HEK293 (cell line): ENCODE data around the gene WDR53.

Source experiments
- EGR2 ChIP-seq: fragments of 450-650 bp; formaldehyde crosslinking; IDR thresholded peaks from 2 replicates; pipeline ENCODE4 v1.5.1; 2016; ENCODE audit warnings: low read depth, missing biosample characterization, missing genetic modification characterization
- RBAK ChIP-seq: fragments of 450-650 bp; formaldehyde crosslinking; IDR thresholded peaks from 2 replicates; pipeline ENCODE4 v1.5.1; 2016; ENCODE audit warnings: missing biosample characterization, missing genetic modification characterization
- ZBTB20 ChIP-seq: fragments of 450-650 bp; formaldehyde crosslinking; IDR thresholded peaks from 2 replicates; pipeline ENCODE4 v1.5.1; 2016; ENCODE audit warnings: missing biosample characterization, missing genetic modification characterization
- ZBTB44 ChIP-seq: fragments of 450-650 bp; IDR thresholded peaks from 2 replicates; pipeline ENCODE4 v1.5.1; 2018; ENCODE audit warnings: missing biosample characterization, mild to moderate bottlenecking, missing genetic modification characterization
- ZFP37 ChIP-seq: fragments of 450-650 bp; formaldehyde crosslinking; IDR thresholded peaks from 2 replicates; pipeline ENCODE4 v1.5.1; 2016; ENCODE audit warnings: missing biosample characterization, missing genetic modification characterization
- ZNF146 ChIP-seq: fragments of 450-650 bp; formaldehyde crosslinking; IDR thresholded peaks from 2 replicates; pipeline ENCODE4 v1.5.1; 2016; ENCODE audit warnings: missing biosample characterization, missing genetic modification characterization
- ZNF148 ChIP-seq: fragments of 450-650 bp; formaldehyde crosslinking; IDR thresholded peaks from 2 replicates; pipeline ENCODE4 v1.5.0; 2017; ENCODE audit warnings: missing biosample characterization, missing genetic modification characterization, borderline replicate concordance
- ZNF223 ChIP-seq: fragments of 450-650 bp; formaldehyde crosslinking; IDR thresholded peaks from 2 replicates; pipeline ENCODE4 v1.5.1; 2016; ENCODE audit warnings: missing biosample characterization, missing genetic modification characterization
- ZNF266 ChIP-seq: fragments of 450-650 bp; formaldehyde crosslinking; IDR thresholded peaks from 2 replicates; pipeline ENCODE4 v1.5.1; 2016; ENCODE audit warnings: missing biosample characterization, missing genetic modification characterization, low read depth
- ZNF311 ChIP-seq: fragments of 450-650 bp; formaldehyde crosslinking; IDR thresholded peaks from 2 replicates; pipeline ENCODE4 v1.5.1; 2017; ENCODE audit warnings: missing biosample characterization, missing genetic modification characterization, borderline replicate concordance
- ZNF423 ChIP-seq: fragments of 450-650 bp; formaldehyde crosslinking; IDR thresholded peaks from 2 replicates; pipeline ENCODE4 v1.5.1; 2016; ENCODE audit warnings: missing biosample characterization, missing genetic modification characterization
- ZNF48 ChIP-seq: fragments of 450-650 bp; formaldehyde crosslinking; IDR thresholded peaks from 2 replicates; pipeline ENCODE4 v1.5.1; 2016; ENCODE audit warnings: missing biosample characterization, missing genetic modification characterization
- ZNF488 ChIP-seq: fragments of 450-650 bp; formaldehyde crosslinking; IDR thresholded peaks from 2 replicates; pipeline ENCODE4 v1.5.1; 2016; ENCODE audit warnings: missing biosample characterization, missing genetic modification characterization
- ZNF776 ChIP-seq: fragments of 450-650 bp; formaldehyde crosslinking; IDR thresholded peaks from 2 replicates; pipeline ENCODE4 v1.5.0; 2017; ENCODE audit warnings: missing biosample characterization, missing genetic modification characterization, borderline replicate concordance
- ZSCAN30 ChIP-seq: fragments of 450-650 bp; IDR thresholded peaks from 2 replicates; pipeline ENCODE4 v1.5.1; 2018; ENCODE audit warnings: missing biosample characterization, mild to moderate bottlenecking, missing genetic modification characterization, moderate library complexity
- TF ChIP-seq, protein P1 (sequence below): fragments of 450-650 bp; formaldehyde crosslinking; IDR thresholded peaks from 2 replicates; pipeline ENCODE4 v1.5.1; 2017; ENCODE audit warnings: missing biosample characterization, missing genetic modification characterization
- TF ChIP-seq, protein P2 (sequence below): fragments of 450-650 bp; formaldehyde crosslinking; IDR thresholded peaks from 2 replicates; pipeline ENCODE4 v1.5.1; 2016; ENCODE audit warnings: missing biosample characterization, missing genetic modification characterization, low read depth
- TF ChIP-seq, protein P3 (sequence below): fragments of 450-650 bp; formaldehyde crosslinking; conservative IDR thresholded peaks from 2 replicates; pipeline ENCODE4 v1.5.1; 2016; ENCODE audit warnings: low read depth, missing biosample characterization, missing genetic modification characterization
- TF ChIP-seq, protein P4 (sequence below): fragments of 450-650 bp; formaldehyde crosslinking; IDR thresholded peaks from 2 replicates; pipeline ENCODE4 v1.5.1; 2016; ENCODE audit warnings: missing biosample characterization, missing genetic modification characterization

The WDR53 gene

DNA sequence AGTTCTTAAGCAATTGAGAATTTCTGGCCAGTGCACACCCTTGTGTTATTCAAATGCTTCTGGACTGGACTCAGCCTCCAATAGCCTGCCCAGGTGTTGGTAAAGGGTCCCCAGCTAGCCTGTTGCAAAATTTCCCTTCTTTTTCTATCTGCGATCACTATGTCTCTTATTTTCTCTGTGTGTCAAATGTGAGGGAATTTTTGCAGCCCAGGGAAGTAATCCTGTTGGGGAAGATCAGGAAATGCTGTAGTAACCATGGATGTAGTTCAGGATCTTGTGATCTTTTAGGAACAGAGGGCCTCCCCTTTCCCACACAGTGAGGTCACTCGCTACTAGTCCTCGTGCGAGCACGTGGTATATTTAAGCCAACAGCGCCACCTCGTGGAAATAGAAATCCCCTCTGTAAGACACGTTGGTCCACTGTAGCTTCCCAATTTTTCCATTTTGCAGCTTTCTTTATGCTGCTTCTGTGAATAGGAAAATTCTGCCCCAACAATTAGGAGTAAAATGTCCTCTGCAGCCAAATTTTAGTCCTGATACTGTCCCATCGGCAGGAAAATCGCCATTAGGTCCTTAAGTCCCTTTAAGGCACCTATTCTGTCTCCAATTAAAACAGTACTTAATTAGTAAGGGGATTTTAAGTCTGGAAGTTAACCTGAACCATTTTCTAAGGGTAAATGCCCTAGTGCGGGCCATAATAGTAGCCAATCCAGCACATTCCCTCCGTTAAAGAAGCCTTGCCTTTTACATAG is 49.2 kb downstream of the WDR53 start (continued):
- TF ChIP-seq ZNF488 (tag by site-specific recombination) (no peak), ZNF148 (no peak), ZNF423 (tag by site-specific recombination) (no peak), EGR2 (tag by site-specific recombination) (no peak), ZNF223 (tag by site-specific recombination) (no peak), ZNF266 (tag by site-specific recombination) (no peak), ZBTB20 (tag by site-specific recombination) (no peak), ZSCAN30 (tag by site-specific recombination) (no peak), ZNF311 (tag by site-specific recombination) (no peak), RBAK (no peak), ZNF146 (tag by site-specific recombination) (no peak), ZNF776 (tag by site-specific recombination) (no peak), ZBTB44 (no peak), ZFP37 (tag by site-specific recombination) (peak; percentile 44; the same call in 1 of the 2 replicates), ZNF48 (tag by site-specific recombination) (no peak)
- TF ChIP-seq, protein P1, sequence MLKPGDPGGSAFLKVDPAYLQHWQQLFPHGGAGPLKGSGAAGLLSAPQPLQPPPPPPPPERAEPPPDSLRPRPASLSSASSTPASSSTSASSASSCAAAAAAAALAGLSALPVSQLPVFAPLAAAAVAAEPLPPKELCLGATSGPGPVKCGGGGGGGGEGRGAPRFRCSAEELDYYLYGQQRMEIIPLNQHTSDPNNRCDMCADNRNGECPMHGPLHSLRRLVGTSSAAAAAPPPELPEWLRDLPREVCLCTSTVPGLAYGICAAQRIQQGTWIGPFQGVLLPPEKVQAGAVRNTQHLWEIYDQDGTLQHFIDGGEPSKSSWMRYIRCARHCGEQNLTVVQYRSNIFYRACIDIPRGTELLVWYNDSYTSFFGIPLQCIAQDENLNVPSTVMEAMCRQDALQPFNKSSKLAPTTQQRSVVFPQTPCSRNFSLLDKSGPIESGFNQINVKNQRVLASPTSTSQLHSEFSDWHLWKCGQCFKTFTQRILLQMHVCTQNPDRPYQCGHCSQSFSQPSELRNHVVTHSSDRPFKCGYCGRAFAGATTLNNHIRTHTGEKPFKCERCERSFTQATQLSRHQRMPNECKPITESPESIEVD (tag by site-specific recombination), result no peak
- TF ChIP-seq, protein P2, sequence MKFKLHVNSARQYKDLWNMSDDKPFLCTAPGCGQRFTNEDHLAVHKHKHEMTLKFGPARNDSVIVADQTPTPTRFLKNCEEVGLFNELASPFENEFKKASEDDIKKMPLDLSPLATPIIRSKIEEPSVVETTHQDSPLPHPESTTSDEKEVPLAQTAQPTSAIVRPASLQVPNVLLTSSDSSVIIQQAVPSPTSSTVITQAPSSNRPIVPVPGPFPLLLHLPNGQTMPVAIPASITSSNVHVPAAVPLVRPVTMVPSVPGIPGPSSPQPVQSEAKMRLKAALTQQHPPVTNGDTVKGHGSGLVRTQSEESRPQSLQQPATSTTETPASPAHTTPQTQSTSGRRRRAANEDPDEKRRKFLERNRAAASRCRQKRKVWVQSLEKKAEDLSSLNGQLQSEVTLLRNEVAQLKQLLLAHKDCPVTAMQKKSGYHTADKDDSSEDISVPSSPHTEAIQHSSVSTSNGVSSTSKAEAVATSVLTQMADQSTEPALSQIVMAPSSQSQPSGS (tag by site-specific recombination), result peak; percentile 62
- TF ChIP-seq, protein P3, sequence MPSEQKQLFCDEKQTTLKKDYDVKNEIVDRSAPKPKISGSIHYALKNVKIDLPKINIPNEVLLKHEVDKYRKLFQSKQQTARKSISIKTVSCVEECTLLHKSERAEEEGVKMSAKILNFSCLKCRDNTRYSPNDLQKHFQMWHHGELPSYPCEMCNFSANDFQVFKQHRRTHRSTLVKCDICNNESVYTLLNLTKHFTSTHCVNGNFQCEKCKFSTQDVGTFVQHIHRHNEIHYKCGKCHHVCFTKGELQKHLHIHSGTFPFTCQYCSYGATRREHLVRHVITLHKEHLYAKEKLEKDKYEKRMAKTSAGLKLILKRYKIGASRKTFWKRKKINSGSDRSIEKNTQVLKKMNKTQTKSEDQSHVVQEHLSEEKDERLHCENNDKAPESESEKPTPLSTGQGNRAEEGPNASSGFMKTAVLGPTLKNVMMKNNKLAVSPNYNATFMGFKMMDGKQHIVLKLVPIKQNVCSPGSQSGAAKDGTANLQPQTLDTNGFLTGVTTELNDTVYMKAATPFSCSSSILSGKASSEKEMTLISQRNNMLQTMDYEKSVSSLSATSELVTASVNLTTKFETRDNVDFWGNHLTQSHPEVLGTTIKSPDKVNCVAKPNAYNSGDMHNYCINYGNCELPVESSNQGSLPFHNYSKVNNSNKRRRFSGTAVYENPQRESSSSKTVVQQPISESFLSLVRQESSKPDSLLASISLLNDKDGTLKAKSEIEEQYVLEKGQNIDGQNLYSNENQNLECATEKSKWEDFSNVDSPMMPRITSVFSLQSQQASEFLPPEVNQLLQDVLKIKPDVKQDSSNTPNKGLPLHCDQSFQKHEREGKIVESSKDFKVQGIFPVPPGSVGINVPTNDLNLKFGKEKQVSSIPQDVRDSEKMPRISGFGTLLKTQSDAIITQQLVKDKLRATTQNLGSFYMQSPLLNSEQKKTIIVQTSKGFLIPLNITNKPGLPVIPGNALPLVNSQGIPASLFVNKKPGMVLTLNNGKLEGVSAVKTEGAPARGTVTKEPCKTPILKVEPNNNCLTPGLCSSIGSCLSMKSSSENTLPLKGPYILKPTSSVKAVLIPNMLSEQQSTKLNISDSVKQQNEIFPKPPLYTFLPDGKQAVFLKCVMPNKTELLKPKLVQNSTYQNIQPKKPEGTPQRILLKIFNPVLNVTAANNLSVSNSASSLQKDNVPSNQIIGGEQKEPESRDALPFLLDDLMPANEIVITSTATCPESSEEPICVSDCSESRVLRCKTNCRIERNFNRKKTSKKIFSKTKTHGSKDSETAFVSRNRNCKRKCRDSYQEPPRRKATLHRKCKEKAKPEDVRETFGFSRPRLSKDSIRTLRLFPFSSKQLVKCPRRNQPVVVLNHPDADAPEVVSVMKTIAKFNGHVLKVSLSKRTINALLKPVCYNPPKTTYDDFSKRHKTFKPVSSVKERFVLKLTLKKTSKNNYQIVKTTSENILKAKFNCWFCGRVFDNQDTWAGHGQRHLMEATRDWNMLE (tag by site-specific recombination), result no peak
- TF ChIP-seq, protein P4, sequence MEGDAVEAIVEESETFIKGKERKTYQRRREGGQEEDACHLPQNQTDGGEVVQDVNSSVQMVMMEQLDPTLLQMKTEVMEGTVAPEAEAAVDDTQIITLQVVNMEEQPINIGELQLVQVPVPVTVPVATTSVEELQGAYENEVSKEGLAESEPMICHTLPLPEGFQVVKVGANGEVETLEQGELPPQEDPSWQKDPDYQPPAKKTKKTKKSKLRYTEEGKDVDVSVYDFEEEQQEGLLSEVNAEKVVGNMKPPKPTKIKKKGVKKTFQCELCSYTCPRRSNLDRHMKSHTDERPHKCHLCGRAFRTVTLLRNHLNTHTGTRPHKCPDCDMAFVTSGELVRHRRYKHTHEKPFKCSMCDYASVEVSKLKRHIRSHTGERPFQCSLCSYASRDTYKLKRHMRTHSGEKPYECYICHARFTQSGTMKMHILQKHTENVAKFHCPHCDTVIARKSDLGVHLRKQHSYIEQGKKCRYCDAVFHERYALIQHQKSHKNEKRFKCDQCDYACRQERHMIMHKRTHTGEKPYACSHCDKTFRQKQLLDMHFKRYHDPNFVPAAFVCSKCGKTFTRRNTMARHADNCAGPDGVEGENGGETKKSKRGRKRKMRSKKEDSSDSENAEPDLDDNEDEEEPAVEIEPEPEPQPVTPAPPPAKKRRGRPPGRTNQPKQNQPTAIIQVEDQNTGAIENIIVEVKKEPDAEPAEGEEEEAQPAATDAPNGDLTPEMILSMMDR, result peak; percentile 59; the same call in 1 of the 2 replicates
- TF ChIP-seq, all 188 proteins: peak for 8
